RPMI7951 (cell line): ENCODE measurements around the gene DLG2. TPM values are rescaled to one million over a fixed set of nuclear protein-coding genes. Genes with fewer than 3 reads are reported as not detected.
"Not testable (repeated sequence)": the region's sequence is repeated elsewhere in the genome, so short reads cannot be mapped to it uniquely, and the experiment has no call there.

ENCODE experiments used
- DNase-seq: peaks from one replicate; pipeline ENCODE4 v3.0.0-alpha.2; 2012; ENCODE audit warnings: low read depth
- total RNA-seq: library from RNA; depleted of rRNA; stranded (reverse); fragments of >200 nt; shearing (Covaris generic); gene quantifications from 2 replicates; pipeline ENCODE4 v1.2.3, GENCODE V29; 2014

Gene DLG2
- total RNA-seq, 1 experiment from 2014 or later: 0.36 TPM

DNA sequence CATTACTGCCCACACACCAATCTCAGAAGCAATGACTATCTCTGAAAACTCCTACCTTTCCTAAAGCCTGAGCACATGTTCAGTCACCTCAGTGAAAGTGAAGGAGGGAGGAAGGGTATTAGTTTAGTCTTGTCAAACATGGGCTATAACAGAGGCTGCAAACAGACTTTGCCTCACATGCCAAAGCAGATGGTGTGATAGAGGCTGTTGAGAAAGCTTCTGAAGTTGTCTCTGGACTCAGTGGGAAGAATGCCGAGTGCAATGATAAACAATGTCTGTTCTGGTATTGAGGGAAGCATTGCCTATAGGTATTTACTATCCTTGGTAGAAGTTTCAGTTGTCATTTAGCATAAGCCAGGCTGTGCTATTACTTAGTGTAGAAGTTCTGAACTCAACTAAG is 2026.5 kb downstream of the DLG2 start:
- no peak for DNase-seq

DNA sequence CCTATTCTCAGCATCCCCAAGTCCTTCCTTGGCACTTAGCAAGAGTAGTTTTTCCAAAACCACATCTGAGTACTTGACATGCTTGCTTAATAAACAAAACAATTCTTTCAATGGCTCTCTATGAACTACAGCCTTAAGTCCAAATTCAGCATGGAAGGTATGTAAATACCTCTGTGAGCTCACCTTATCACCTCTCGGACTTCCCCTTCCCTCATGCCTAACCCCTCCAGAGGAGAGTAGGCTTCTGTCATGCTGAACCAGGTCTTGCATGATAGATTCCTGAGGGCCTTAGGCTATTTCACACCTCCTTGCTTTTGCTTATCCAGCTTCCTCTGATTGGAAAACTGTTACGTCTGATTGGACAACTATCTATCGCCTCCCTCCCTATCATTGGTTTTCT is 2028.1 kb downstream of the DLG2 start:
- DNase-seq: no peak

DNA sequence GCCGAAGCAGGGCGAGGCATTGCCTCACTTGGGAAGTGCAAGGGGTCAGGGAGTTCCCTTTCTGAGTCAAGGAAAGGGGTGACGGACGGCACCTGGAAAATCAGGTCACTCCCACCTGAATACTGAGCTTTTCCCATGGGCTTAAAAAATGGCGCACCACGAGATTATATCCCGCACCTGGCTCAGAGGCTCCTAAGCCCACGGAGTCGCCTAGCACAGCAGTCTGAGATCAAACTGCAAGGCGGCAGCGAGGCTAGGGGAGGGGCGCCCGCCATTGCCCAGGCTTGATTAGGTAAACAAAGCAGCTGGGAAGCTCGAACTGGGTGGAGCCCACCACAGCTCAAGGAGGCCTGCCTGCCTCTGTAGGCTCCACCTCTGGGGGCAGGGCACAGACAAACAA is 2039.3 kb downstream of the DLG2 start:
- not testable (repeated sequence) for DNase-seq

DNA sequence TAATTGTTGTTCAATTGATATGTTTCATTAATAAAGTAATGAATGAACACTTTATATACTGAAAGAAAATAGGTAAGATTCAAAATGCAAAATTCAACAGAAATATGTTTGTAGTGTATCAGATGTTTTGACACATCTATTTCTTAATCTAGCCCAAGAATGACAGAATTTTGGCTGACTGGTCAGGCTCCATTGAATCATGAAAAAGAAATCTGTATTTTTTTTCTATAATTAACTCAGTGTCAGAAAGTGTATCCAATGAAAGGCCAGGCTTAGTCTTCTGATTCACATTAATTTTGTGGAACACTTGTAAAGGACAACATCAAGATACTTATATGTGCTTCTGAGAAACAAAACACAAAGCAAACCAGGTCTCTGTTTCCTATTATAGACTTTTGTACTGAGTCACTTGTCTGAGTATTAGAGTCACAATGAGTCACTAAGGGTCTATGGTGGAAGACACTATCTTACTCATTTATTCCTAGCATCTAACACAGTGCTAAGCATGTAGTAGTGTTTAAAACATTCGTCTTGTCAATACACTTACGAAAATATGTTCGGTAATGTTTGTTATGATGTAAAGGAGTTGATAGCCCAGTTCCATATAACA is 2043.3 kb downstream of the DLG2 start:
- peak; percentile 35 for DNase-seq

DNA sequence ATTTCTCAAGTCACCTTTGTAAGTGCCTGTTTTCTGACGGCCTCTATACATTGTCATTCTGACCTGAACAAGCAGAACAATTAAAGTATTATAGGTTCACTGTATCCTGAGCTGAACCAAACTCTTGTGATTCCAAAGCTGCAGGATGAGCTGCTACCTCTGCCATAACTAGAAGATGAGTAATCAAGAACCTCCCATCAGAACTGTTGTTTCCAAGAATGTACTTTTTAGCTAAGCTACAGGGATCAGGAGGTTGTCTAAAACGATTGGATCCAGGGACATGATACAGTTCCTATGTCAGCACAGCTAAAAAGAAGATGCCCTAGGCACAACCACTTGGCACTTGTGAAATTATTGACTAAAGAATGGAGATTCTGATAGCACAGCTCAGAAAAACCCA is 2052.6 kb downstream of the DLG2 start:
- peak; percentile 7 for DNase-seq

DNA sequence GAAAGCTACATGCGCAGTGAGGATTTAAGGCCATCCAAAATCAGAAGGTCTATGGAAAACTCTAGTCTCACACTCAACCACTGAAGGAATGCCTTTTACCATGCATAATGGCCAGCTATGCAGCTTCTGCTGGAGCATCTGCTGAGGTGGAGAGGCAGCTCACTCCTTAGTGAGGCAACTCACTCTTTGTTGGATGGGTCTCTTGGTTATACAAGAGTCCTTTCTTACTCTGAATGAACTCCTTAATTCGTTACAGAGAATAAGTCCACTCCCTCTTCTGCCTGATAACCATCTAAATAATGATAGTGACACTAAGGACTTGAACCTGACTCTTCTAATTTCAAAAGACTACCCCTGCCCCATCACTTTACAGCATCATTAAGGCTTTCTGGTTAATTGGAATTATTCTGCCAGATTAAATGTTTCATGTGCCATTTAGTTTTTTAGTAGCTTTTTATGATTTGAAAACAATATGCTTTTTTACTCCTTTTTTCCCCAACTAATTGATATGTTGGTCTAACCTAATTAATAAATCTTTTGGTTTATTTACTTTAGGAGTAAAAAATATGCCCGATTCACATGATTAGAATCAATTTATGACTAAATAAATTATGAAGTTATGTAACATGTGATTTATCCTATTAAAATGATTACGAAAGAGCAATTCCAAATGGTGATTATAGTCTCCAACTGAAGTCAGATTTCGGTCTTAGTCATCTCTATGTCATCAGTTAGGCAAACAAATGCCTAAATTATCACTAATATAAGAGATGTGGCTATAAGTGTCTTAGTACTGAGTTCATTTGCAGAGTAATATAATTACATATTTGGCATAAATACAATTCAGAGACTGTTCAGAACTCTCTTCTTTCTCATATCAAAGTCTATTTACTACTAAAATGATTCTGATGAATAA is 2054.3 kb downstream of the DLG2 start:
- no peak for DNase-seq

DNA sequence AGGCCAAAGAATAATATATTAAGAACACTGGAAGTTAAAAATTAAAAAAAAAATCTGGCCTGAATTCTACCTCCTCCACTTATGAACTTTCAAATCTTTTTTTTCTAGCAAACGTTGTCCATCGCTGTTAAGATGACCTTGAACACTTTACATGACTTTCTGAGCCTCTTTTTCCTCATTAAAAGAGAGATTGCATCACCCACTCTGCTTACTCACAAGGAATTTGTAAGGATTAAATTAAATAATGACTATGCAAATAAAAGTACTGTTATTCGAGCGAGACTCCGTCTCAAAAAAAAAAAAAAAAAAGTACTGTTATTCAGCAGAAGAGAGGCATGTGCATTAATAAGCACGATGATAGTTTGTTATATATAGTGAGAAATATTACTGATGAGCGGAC is 2055.8 kb downstream of the DLG2 start:
- DNase-seq: no peak

DNA sequence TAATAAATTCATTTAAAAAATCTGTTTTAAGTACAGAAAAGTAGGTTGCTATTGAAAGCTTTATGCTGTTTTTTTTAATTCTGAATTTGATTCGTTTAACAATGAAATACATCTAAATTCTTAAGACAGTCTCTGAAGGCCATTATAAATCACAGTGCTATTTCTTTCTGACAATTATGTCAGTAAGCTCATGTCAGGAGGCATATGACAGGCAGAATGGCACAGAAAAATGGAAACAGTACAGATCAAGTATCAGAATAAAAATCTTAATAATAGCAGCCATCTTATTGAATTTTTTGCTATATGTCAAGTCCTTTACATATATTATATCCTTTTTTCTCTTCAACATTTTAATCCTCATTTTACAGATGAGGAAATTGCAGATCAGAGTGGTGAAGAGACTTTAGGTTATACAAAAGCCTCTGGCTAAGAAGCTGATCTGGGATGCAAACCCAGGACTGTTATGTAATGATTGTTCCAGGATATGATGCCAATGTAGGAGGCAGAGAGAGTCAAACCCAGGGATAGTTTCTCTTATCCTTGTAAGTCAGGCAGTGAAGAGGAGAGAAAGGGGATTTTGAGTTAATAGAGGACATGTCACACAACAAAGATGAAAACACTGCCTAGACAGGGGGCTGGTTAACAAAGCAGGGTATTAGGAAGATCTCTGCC is 2057.9 kb downstream of the DLG2 start:
- no peak for DNase-seq

DNA sequence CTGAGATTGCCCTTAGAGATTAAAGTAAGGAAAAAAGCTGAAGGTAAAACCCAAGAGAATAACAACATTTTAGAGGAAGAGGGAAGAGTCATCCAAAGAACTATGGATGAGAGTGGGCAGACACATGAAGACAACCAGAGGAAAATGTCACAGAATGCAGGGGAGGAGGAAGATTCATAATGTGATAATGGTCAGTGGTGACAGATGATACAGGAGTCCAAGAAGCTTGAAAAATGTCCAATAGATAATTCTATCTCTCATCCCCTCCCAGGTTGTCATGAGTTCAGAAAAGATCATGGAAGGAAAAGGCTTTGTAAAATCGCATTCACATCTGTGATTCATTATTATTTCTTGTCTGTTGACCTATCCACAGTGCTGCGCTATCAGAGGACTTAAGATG is 2058.6 kb downstream of the DLG2 start:
- no peak for DNase-seq

DNA sequence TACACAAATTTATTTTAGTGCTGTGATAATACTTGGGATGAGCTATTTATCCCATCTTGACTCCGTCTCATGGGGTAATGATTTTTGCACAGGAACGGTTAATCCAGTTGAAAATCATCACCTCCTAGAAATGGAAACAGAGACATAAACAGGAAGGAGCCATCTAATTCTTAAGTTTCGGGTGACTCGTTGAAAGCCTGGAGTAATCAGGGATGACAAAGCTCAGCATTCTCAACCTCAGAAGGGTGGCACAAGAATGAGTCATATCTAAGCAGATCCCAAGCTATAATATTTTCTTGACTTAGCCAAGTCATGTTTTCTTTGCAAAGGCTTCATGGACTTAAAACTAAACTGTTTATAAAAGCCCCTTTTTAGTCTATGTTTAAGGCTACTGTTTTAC is 2060.2 kb downstream of the DLG2 start:
- DNase-seq: peak; percentile 41

DNA sequence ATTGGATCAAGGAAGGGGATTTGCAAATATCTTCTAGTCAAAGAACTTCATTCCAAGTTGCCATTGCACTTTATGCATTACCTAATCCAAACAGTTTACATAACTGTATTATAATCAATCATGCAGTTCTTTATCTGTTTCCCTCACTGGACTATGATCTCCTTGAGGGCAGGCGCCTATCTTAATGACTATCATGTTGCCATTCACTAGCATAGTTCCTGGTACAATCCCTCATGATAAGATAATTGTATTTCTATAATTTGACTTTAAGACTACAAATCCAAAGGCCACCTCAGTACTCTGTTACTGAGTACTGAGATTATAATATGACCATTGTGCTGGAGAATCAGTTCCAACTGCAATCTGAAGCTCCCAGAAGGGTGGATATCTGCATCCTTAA is 2062.3 kb downstream of the DLG2 start:
- DNase-seq: no peak

DNA sequence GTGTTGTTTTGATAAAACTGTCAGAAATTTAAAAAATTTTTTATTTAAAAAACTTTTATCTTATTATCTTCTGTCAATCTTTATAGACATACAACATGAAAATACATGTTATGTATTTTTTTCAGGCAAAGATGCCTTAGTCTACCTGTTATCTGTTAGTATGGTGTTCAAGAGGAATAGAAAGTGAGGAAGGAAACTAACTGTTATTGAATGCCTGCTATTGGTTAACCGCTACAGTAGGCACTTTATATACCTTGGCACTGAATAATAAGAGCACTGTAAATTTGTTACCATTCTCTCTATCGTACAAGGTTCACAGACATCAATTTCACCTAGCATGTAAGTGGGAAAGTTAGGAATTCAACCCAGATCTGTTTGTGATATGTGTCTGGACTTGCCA is 2068.9 kb downstream of the DLG2 start:
- no peak for DNase-seq

DNA sequence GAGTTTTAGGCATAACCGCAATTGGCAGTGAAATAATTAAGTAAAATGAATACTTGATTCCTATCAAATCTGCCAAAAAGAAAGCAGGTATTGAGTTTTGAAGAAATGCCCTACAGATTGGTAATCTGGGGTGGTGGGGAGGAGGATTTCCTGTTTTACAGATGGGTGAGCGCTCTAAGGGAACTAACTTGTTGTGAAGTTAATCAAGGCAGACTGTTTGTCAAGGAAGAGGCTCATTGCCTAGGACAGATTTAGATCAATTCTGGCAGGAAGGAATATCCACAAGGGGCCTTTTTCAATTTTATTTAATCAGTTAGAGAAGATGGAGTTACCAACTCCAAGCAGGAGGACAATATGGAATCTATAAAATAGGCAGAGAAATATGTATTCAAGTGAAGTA is 2069.5 kb downstream of the DLG2 start:
- no peak for DNase-seq

DNA sequence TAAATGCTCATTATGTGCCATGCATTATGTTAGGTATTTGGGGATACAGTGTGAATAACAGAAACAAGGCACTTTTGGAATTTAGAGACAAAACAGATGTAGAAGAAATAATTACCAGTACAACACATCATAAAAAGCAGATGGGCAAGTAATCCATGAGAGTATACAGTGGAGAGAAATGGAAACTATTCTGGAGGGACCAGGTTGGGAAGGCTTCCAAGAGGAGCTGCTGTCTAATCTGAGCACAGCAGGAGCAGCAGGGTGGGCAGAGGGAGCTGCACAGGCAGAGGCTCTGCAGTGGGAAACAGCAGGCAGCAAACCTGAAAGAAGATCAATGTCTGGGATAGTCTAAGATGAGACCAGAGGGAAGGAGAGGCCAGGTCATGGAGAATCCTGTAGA is 2072.3 kb downstream of the DLG2 start:
- DNase-seq: no peak

DNA sequence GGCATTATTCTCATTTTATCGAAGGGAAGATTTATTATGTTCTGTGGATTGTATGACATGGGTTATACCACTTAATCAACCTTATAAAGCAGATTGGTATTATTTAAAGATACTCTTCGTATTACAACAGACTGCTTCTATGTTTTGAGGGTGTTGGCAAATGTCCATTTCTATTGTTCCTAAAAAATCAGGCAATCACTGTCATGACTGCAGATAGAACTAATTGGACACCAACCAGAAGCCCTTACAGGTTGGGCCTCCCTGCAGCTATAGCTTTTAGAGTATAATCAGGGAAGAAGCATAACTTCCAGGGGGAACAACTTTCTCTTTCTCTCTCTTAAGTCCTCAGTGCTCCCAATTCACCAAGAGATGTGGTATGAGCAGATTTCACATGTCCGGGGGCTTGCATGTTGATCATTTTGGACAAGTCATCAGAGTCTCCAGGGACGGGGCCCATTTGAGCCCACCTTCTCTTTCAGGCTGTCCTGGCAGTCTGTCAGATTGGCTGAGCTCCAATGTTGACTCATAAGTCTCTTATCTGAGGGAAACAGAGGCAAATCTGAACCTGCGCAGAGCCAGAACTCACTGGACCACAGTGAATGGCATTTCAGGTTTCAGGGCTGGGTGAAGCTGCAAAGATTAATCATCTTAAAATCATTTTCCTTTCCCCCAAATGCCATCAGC is 2077.0 kb downstream of the DLG2 start:
- no peak for DNase-seq

DNA sequence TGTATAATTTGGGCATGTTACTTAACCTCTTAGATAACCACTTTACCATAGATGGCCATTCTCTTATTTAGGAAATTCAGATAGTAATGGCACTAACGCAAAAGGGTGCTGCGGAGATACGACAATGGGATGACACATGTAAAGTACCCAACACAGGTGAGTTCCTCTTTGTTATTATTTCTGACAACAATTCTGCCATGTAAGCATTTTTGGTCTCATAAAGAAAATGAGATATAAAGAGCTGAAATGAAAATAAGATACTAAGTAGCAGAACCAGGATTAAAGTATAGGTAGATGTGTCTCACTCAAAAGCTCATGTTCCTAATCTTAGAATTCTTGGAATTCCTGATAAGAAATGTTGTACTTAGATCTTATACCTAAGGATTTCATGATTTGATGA is 2080.8 kb downstream of the DLG2 start:
- no peak for DNase-seq

DNA sequence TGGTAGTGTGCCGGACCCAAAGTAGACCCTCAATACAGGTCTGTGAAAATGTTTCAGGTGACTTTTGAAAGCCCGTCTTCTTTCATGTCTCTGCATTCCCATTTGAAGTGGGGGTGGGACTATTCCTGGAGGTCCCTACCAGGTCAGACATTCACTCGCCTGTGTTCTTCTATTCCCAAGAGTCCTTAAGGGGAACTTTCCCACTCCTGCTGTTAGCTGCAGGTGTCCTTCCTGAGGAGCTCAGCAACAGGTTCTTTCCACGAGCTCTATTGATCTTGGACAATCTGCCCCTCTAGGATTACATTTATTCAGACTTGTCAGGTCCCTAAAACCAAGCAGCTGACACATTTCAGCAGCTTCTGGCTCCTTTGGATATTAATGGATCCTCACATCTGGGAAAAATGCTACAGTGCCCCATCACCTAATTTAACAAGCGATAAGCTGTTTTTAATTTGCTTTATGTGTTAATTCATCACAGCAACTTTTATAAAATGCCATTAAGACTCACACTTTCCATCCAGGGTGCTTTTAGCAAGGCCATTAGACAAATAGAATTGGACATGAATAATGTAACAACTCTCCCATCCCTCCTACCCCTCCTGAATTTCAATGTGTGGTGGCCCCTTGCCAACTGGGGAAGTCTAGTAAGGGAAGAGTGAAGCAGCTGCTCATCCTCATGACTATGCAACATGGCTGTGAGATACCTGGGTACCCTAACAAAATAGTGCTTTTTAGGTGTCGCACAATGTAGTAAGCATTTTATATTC is 2081.5 kb downstream of the DLG2 start:
- no peak for DNase-seq

DNA sequence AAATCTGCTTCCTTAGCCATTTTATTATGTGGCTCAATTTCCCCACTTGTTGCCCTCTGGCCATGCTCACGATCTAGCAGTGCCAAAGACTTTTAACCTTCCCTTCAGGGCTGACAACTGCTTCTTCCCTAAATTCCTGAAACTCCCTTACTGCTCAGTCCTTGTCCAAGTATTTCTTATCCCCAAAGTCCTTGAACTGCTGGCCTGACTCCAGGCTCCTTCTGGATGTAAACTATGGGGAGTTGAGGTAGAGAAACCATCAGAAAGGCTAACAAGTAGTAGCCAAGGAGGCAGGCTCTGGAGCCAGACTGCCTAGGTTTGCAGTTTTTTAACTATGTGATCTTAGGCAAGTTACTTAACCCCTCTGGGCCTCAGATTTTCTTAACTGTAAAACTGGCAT is 2082.3 kb downstream of the DLG2 start:
- DNase-seq: no peak

DNA sequence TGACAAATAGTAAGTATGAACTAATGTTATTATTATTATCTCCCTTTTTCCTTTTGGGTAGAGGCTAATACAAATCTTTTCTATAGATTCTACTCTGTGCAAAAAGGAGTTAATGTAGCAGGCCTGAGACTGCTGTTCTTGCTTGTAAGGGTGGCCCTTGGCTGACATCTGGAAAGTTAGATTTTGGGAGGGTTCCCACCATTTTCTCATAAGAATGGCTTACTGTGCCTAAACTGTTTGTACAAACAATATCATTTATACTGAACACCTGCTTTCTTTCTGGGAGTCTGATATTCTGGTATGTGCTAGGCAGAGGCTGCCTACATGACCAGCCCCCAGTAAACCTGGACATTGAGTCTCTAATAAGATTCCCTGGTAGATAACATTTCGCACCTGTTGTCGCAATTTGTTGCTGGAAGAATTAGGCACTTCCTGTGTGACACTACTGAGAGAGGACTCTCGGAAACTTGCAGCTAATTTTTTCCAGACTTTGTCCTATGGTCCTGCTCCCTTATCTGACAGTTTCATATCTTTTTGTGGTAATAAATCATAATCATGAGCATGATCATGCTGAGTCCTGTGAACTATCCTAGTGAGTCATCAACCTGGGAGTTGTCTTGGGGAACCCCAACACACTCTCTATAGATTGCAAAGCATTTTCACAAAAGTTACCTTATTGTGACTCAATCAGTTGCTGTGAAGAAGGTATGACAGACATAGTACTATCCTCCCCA is 2083.3 kb downstream of the DLG2 start:
- no peak for DNase-seq

DNA sequence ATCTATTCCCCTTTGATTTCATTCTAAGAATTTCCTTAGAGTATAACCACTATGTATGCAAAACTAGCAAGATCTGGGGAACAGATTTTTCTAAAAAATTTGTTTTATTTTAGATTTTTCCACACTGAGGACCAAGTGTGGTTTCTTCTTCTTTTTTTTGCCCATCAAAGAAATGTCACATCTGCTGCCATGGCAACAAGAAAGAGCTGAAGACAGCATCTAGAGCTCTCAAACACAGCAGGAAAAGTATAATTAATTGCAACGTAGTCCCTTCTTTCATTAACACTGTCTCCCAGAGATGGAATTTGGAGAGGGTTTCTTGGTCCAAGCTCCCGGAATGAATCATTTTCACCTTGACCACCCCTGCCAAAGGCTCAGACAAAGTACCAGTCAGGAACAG is 2084.3 kb downstream of the DLG2 start:
- no peak for DNase-seq

DNA sequence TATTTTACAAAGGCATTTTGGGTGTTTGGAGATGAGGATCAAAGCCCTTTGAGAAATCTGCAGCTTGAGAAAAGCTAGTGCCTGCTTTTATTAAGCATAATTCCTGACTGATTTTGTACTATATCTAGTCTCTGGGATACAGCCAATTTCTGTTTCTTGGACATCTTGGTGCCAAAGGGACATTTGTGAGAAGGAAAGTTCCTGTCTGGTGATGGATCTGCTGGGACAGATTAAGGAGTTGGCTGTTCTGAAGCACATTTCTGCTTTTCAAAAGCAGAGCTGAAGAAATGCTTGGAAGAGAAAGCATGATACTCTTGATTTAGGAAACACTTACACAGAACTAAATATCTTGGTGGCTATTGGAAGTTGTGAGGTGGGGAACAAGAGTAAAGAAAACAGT is 2086.4 kb downstream of the DLG2 start:
- no peak for DNase-seq
